NCI-H446 (cell line): Measurements from ENCODE around the gene CRYL1.

Experiments used
- DNase-seq, 2 experiments: peaks; one replicate each; lab custom pipeline; 2025; lab: John Stamatoyannopoulos, UW

The CRYL1 gene

GRCh38 chr13:20398459-20398858 is 127.2 kb downstream of the CRYL1 start:
- no peak for DNase-seq

DNA sequence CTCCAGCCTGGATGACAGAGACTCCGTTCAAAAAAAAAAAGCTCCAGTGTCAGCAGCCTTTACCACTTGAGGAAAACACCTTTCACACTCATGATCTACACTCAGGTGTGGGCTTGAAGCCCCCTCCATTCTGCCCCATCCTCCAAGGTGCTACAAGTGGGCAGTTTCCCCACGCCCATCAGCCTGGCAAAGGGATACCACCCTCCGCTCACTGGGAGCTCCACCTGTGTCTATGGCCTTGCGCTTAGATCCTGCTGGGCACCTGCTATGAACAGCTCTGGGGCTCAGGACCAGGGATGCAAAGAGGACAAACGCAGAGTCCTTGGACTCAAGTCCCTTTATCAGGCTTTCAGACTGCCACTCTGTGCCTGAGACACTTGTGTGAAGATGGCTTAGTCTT is 127.8 kb downstream of the CRYL1 start:
- no peak for DNase-seq

- DNase-seq, result no peak
Observed at GRCh38 chr13:20395061-20395916, 130.4 kb downstream of the CRYL1 start.

- DNase-seq, result no peak
Observed at GRCh38 chr13:20394506-20394905, 131.2 kb downstream of the CRYL1 start.

GRCh38 chr13:20394169-20394501 is 131.5 kb downstream of the CRYL1 start:
- no peak for DNase-seq

DNA sequence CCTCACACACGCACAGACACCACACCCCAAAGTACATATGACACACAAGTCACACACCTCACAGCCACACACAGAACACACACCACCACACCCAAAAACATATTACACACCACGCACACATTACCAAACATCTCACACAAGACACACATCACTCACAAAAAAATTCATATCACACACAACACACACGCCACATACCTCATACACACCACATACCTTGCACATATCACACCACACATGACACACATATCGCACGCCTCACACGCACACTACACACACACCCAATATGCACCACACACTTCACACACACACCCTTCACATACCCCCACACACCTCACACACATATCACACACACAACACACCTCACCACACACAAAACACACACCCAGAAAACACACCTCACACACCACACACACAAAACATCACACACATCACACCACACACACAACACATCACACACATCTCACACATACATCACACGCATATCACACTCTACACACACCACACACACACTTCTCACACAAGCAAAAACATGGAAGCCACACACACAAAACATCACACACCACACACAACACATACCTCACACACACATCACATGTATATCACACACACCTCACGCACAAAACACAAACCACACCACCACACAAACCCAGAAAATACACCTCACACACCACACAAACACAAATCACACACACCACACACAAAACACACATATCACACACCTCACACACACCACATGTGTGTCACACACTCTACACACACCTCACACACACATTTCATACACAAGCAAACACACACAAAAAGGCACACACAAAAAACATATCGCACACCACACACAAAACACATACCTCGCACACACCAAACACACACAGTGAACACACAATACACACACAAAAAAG is 132.1 kb downstream of the CRYL1 start:
- DNase-seq, result no peak

GRCh38 chr13:20392530-20392929 is 133.1 kb downstream of the CRYL1 start:
- DNase-seq, result no peak

DNA sequence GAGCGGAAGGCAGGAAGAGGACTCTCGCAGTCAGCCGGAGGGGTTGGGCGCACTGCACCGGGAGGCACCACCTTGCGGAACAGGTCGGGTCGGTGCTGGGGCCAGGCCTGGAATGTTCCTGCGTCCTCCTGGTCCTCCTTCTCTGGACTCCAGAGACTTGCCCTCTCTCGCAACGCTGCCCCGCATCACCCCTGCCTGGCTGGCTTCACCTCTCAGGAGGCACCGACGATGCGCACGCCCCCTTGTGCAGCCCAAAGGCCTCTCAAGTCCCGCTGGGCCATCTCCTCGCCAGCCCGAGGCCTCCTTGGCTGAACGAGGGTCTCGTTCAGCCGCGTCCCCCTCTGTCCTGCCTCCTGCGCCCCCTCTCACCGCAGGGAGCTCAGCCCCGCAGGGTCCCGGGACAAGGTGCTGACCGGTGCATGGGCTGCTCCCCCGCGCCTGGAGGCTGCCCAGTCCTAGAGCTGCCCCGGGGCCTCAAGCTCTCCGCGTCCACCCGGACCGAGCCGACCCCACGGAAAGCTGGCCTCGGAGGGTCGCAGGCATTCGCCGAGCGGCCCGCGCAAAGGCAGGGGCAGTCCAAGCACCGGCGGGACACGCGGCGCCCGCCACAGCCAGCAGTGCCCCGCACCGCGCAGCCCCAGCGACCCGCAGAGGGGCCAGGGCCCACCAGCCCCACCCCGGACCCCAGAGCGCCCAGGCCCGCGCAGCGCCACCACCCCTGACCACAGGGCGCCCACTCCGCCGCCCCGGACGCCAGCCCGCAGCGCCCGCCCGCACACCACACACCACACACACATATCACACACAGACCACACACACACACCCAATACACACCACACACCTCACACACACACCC is 133.8 kb downstream of the CRYL1 start:
- DNase-seq, result no peak

DNA sequence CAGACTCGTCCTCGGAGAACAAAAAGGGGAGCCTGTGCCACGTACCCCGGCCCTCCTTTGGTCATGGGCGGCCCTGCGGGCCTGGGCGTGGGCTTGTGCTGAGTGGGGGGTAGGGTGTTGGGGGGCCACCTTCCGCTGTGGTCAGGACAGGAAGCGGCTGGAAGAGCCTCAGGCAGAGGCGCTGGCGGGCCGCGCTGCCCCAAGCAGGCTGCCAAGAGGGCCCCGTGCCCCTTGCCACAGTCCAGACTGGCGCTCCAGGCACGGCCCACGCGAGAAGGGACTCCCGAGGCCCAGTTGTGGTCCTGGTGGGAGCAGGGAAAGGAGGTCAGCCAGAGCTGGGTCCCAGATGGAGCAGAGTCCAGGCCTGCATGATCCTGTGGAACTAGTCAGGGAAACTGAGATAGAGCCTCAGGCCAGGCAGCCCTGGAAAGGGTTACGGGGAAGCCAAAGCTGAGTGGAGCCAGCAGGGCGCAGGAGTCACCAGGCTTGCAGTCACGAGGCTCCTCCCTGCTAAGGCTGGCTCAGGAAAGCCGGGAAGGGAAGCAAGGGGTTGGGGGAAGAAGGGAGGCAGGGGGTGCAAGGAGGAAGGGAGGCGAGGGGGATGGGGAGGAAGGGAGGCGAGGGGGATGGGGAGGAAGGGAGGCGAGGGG is 135.0 kb downstream of the CRYL1 start:
- no peak for DNase-seq

DNA sequence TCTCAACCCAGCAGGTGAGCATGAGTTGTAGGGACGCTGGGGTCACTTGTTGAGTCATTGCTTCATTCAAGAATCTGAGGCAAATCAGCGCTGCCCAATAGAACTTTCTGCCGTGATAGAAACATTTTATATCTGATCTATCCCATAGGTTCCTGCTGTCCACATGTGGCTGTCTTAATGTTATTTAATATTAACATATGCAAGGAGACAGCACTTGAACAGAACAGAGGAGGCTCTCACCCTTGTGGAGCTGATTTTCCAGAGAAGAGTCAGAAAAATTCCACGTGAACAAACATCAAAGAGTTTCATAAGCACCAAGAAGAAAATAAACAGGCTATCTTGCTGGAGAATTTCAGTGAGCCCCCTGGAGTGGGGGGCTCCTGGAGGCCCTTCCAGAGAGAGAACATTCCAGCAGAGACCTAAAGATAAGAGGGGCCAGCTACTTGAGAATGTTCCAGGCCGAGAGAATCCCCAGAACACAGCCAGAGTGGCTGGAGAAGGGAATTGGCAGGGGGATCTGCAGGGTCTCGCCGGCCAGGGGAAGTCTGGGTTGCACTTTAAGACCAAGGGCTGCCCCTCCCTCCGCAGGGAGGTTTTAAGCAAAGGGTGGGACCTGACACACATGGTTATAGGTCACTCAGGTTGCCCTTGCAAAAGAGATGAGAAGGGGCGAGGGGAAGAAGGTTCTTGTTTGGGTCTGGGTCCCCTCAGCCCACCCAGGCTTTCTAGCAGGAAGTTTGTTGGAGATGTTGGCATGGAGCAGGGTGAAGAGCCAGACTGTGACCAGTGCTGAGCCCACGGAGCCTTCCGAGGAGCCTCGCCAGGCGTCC is 135.7 kb downstream of the CRYL1 start:
- DNase-seq, result no peak

GRCh38 chr13:20388184-20388583 is 137.5 kb downstream of the CRYL1 start:
- no peak for DNase-seq

DNA sequence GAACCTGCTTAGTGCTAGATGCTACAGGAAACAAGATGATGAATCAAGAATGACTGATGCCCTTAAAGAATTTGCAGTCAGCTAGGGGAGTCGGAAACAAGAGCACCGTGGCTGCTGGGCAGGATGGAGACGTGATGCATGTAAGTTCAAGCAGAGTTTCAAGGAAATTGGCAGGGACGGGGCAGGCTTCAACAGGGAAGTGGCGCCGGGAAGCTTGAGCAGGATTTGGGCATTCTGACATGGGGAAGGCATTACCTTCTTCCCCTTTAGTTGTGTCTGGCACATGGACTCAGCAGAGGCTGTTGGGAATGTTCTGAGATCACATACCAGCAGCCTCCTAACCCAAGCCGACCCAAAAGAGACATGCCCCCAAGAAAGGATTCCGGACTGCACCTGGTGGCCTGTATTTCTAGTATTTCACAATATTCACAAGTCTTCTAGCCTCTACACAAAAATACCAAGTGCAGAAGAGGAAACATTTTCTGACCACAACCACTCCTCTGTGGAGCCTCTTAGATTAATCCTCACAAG is 138.2 kb downstream of the CRYL1 start:
- no peak for DNase-seq

- DNase-seq, result no peak
Observed at GRCh38 chr13:20387006-20387405, 138.7 kb downstream of the CRYL1 start.

DNA sequence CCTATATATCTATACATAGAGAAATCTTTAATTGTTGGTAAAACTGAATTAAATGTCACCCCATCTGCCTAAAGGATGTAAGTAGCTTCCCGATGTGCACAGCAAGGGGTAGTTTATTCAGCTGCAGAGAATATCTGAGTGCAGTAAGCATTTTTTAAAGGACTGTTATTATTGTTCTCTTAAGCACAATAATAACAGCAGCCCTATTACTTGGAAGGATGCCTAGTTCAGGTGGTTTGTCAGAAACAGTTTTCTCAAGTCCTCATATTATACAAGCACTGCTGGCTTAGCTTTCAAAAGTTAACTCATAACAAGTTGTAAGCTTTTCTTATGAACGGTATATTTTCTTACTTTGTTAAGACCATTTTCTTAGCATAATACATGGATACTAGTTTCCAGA is 142.6 kb downstream of the CRYL1 start:
- no peak for DNase-seq

DNA sequence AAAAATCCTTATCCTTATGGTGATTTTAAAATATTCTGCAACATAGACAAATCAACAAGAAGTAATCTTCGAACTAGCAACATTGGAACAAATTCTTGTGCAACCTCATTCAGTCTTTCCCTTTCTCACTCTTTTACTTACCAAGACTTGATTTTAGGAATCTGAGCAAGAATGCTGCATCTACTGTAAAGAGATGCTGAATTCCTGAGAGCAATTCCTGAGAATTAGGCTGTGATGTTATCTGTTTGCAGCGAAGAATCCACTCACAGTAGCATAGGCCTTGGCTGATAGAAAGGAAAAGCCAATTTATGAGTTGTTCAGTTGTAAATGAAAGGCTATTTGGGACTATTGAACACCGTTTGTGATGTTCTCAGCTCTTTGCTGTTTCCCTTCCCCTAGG is 144.3 kb downstream of the CRYL1 start:
- no peak for DNase-seq

GRCh38 chr13:20378721-20379120 is 146.9 kb downstream of the CRYL1 start:
- no peak for DNase-seq

DNA sequence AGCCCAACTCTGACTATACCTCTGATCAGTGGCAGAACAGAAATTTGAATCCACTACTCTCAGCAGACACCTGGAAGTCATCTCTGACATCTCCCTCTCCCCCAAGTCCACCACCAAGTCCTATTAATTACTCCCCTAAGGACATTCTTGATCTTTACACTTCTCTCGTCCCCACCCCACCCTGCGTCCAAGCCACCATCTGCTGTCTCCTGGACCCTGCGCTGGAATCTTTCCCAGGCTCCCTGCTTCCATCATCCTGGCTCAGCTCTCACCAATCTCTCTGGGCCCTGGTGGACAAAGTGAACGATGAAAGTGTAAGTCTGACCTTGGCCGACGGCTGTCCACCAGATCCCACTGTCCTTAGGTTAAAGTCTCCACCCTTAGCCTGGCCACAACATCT is 147.9 kb downstream of the CRYL1 start:
- no peak for DNase-seq

DNA sequence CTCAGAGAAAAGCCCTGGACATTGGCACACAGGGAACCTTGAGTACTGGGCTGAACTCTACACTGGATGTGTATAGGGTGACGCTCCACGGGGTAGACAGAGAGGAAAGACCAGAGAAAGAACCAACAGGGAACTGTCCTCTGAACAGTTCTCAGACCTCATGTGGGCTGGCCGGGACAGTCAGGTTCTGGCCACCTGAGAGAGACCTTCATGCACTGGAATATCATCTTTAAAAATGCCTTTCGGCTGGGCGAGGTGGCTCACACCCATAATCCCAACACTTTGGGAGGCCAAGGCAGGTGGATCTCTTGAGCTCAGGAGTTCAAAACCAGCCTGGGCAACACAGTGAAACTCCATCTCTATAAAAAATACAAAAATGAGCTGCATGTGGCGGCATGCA is 149.8 kb downstream of the CRYL1 start:
- DNase-seq, result no peak

GRCh38 chr13:20373861-20374260 is 151.8 kb downstream of the CRYL1 start:
- no peak for DNase-seq

GRCh38 chr13:20371825-20372224 is 153.8 kb downstream of the CRYL1 start:
- no peak for DNase-seq
